HepG2 (cell line): ENCODE data around the gene SDK1. TPM values are rescaled to one million over a fixed set of nuclear protein-coding genes. Genes with fewer than 3 reads are reported as not detected.

ENCODE experiments used
- ATAC-seq: fragments of 200-7000 bp; cut with Tn5 transposase; 3 replicates; pipeline ENCODE4 v1.9.1; 2020; ENCODE audit warnings: mild to moderate bottlenecking, moderate library complexity
- BruUV-seq: library from RNA; stranded (reverse); fragments of 400-500 nt; replicated peaks from 2 replicates; lab custom pipeline; 2021; lab: Mats Ljungman, UMichigan
- CTCF ChIA-PET: fragments of 300-600 bp; formaldehyde crosslinking; extraction: SDS; loops from one replicate; lab custom pipeline; 2021; ENCODE audit warnings: low total read pairs, inconsistent platforms, low intra/inter-chr PET ratio; lab: Yijun Ruan, JAX
- POLR2A ChIA-PET: fragments of 350-600 bp; sonication (Branson Sonifier 250); formaldehyde crosslinking; loops from one replicate; lab custom pipeline; 2020; ENCODE audit warnings: antibody characterized with exemption, inconsistent platforms; lab: Yijun Ruan, JAX
- DNase-seq: peaks from one replicate; pipeline ENCODE4 v3.0.0-alpha.2; 2015; ENCODE audit warnings: low spot score
- FAIRE-seq: peaks from 3 replicates; lab custom pipeline; 2011; peaks lifted over from hg19 to GRCh38; lab: Jason Lieb, UNC
- H2AFZ ChIP-seq: one replicate; pipeline ENCODE4 v1.6.1; 2011; ENCODE audit warnings: low read length, inconsistent platforms
- H3K27ac ChIP-seq: fragments of 300-600 bp; 3 replicates; pipeline ENCODE4 v1.8.0; 2011; ENCODE audit warnings: mixed run types, mild to moderate bottlenecking, mixed read lengths, low read length, inconsistent platforms; ENCODE audit not compliant: insufficient read depth; ENCODE audit errors: extremely low read length
- H3K27me3 ChIP-seq, 2 experiments: fragments of 200-600 bp in 1 of 2; 2 replicates in 1 of 2; 3 replicates in 1 of 2; pipeline versions ENCODE4 v1.6.0 to v1.8.0; 2011; ENCODE audit warnings: low read length in 2 of 2, mild to moderate bottlenecking in 2 of 2, moderate library complexity in 2 of 2, inconsistent platforms in 1 of 2; ENCODE audit not compliant: insufficient read depth in 2 of 2, control insufficient read depth in 1 of 2
- H3K36me3 ChIP-seq, 2 experiments: fragments of 200-600 bp in 1 of 2; replicated peaks in 1 of 2; 2 replicates in 1 of 2; 3 replicates in 1 of 2; pipeline versions ENCODE4 v1.5.1 to v1.8.0; 2011; ENCODE audit warnings: low read length in 2 of 2, inconsistent platforms in 1 of 2; ENCODE audit not compliant: insufficient read depth in 2 of 2, control insufficient read depth in 1 of 2
- H3K4me1 ChIP-seq: 2 replicates; pipeline ENCODE4 v1.5.1; 2012; ENCODE audit warnings: low read length, inconsistent platforms; ENCODE audit not compliant: insufficient read depth
- H3K4me2 ChIP-seq: 2 replicates; pipeline ENCODE4 v1.6.0; 2011; ENCODE audit warnings: low read depth, low read length, inconsistent platforms
- H3K4me3 ChIP-seq, 3 experiments: fragments of 200-600 bp in 1 of 3; sonication (generic), shearing (Covaris generic) in 1 of 3; replicated peaks in 1 of 3; 2 replicates each; pipeline ENCODE4 v1.5.1; 2011 to 2016; ENCODE audit warnings: low read length in 3 of 3, inconsistent platforms in 2 of 3, low read depth in 2 of 3, mild to moderate bottlenecking in 2 of 3, control low read depth in 1 of 3, mixed read lengths in 1 of 3; ENCODE audit not compliant: insufficient read depth in 1 of 3
- H3K79me2 ChIP-seq: one replicate; pipeline ENCODE4 v1.6.1; 2011; ENCODE audit warnings: low read length, inconsistent platforms; ENCODE audit not compliant: insufficient read depth
- H3K9ac ChIP-seq: 2 replicates; pipeline ENCODE4 v1.6.0; 2011; ENCODE audit warnings: mild to moderate bottlenecking, low read depth, low read length, inconsistent platforms; ENCODE audit not compliant: insufficient read depth
- H3K9me3 ChIP-seq: 2 replicates; pipeline ENCODE4 v1.5.1; 2012; ENCODE audit warnings: mild to moderate bottlenecking, low read length
- H4K20me1 ChIP-seq: 2 replicates; pipeline ENCODE4 v1.6.0; 2011; ENCODE audit warnings: inconsistent platforms, mild to moderate bottlenecking, low read length, moderate library complexity; ENCODE audit not compliant: insufficient read depth
- ATF2 ChIP-seq: sonication (generic); formaldehyde crosslinking; IDR thresholded peaks from 2 replicates; pipeline ENCODE4 v1.4.0; 2020; ENCODE audit warnings: missing genetic modification reagents
- ESRRA ChIP-seq: sonication (generic); formaldehyde crosslinking; IDR thresholded peaks from 2 replicates; pipeline ENCODE4 v1.5.1; 2020; ENCODE audit warnings: mild to moderate bottlenecking, low read depth, missing genetic modification reagents
- ISL2 ChIP-seq: sonication (generic); formaldehyde crosslinking; IDR thresholded peaks from 2 replicates; pipeline ENCODE4 v1.5.0; 2020; ENCODE audit warnings: missing genetic modification reagents
- MLX ChIP-seq: IDR thresholded peaks from 2 replicates; pipeline ENCODE4 v1.6.1; 2016
- PBX3 ChIP-seq: sonication (generic); formaldehyde crosslinking; IDR thresholded peaks from 2 replicates; pipeline ENCODE4 v1.8.1; 2023; ENCODE audit warnings: missing genetic modification reagents, inconsistent platforms, borderline replicate concordance
- PRDM10 ChIP-seq: sonication (generic); formaldehyde crosslinking; IDR thresholded peaks from 2 replicates; pipeline ENCODE4 v1.4.0; 2020; ENCODE audit warnings: low read depth, missing genetic modification reagents
- RAD51 ChIP-seq: fragments of 450-650 bp; IDR thresholded peaks from 2 replicates; pipeline ENCODE4 v1.6.1; 2016; ENCODE audit warnings: borderline replicate concordance
- RBFOX2 ChIP-seq: fragments of 200-400 bp; formaldehyde crosslinking; IDR thresholded peaks from 2 replicates; pipeline ENCODE4 v1.6.1; 2017; ENCODE audit warnings: low read depth, mild to moderate bottlenecking, low read length
- WIZ ChIP-seq: sonication (generic); formaldehyde crosslinking; IDR thresholded peaks from 2 replicates; pipeline ENCODE4 v1.5.1; 2020; ENCODE audit warnings: mild to moderate bottlenecking, missing genetic modification reagents
- ZMAT5 ChIP-seq: sonication (generic); formaldehyde crosslinking; IDR thresholded peaks from 2 replicates; pipeline ENCODE4 v1.5.0; 2020; ENCODE audit warnings: mild to moderate bottlenecking, low read depth, missing genetic modification reagents, borderline replicate concordance
- ZNF12 ChIP-seq: sonication (generic); formaldehyde crosslinking; IDR thresholded peaks from 2 replicates; pipeline ENCODE4 v1.5.0; 2020; ENCODE audit warnings: missing genetic modification reagents
- WGBS: methylation state at CpG from one replicate; pipeline ENCODE4 v1.1.6; 2017; ENCODE audit warnings: low lambda C conversion rate; 5-methylcytosine and 5-hydroxymethylcytosine counted together
- in situ Hi-C: cut with HindIII; loops from 2 replicates; pipeline ENCODE4 v1.10.0; 2017; ENCODE audit warnings: low pct_unique_long_range_greater_than_20kb; ENCODE audit not compliant: extremely low pct_ligation_motif_present
- intact Hi-C: fragments of 100-400 bp; cut with micrococcal nuclease; formaldehyde crosslinking; loops from one replicate; pipeline ENCODE4 v1.10.0; 2022; ENCODE audit not compliant: unreplicated experiment
- polyA plus RNA-seq, 8 experiments: library from polyadenylated mRNA; depleted of rRNA in 3 of 8; stranded (reverse) in 7 of 8; unstranded in 1 of 8; fragments of >200 nt; fragmentation: Illumina TruSeq in 4 of 8; extraction: Trizol in 4 of 8; gene quantifications; 2 replicates each; pipeline versions ENCODE4 v1.2.1 to v1.2.3, GENCODE V29; 2011 to 2016; ENCODE audit warnings: low read depth in 4 of 8, missing spikeins in 1 of 8, mixed read lengths in 1 of 8; ENCODE audit not compliant: insufficient read depth in 1 of 8
- total RNA-seq, 5 experiments: library from RNA; depleted of rRNA; stranded (reverse); fragments of >200 nt; fragmentation: Illumina TruSeq; extraction: Trizol; gene quantifications; 2 replicates each; pipeline ENCODE4 v1.2.3, GENCODE V29; 2016; ENCODE audit warnings: low read depth in 1 of 5

Gene SDK1
- total and polyA plus RNA-seq, 2 of the 13 experiments (the other 11 are each of a cell fraction or from before 2014, with no cell fraction given), result 0.35 to 2.4 TPM

GRCh38 chr7:3979611-3980299 lies 678.7 kb downstream of the SDK1 start:
- H3K9me3 ChIP-seq, result no peaks in the 10 kb centered on the region
- TF ChIP-seq ATF2 (no peak), WIZ (no peak), RAD51 (no peak), MLX (CRISPR knock-in tag) (no peak)
- TF ChIP-seq, all 625 proteins: peak for 0
- ChIA-PET POLR2A (no interaction called here), CTCF (no interaction called here)
- Histone ChIP-seq H2AFZ (no peak overlapping the region), H3K27me3 (no peaks in the 10 kb centered on the region), H3K79me2 (no peaks in the 10 kb centered on the region), H3K27ac (no peak overlapping the region), H3K36me3 (no peaks in the 10 kb centered on the region), H3K4me3 (no peak overlapping the region), H3K4me2 (no peak overlapping the region), H4K20me1 (no peaks in the 10 kb centered on the region), H3K9ac (no peak overlapping the region), H3K4me1 (no peaks in the 10 kb centered on the region)
- BruUV-seq, result no TSS peak
- ATAC-seq, result no peak
- 89% methylated on average over 5 of the region's 5 CpGs for WGBS
- no peak for FAIRE-seq
- no peak for DNase-seq
- intact Hi-C loops (no loop called here), in situ Hi-C loops (no loop called here)

GRCh38 chr7:3980300-3980643 lies 679.2 kb downstream of the SDK1 start:
- ATAC-seq (no peak), DNase-seq (peak; percentile 15), FAIRE-seq (no peak)
- H4K20me1 ChIP-seq, result no peaks in the 10 kb centered on the region
- WGBS, result 84% methylated on average over 4 of the region's 4 CpGs
- no peak overlapping the region for H3K9ac ChIP-seq
- H3K9me3 ChIP-seq, result no peaks in the 10 kb centered on the region
- ChIA-PET CTCF (no interaction called here), POLR2A (no interaction called here)
- no peak overlapping the region for H2AFZ ChIP-seq
- no peak overlapping the region for H3K27ac ChIP-seq
- no peak overlapping the region for H3K4me2 ChIP-seq
- H3K79me2 ChIP-seq, result no peaks in the 10 kb centered on the region
- H3K4me1 ChIP-seq, result no peaks in the 10 kb centered on the region
- no peaks in the 10 kb centered on the region for H3K36me3 ChIP-seq
- H3K27me3 ChIP-seq, result no peaks in the 10 kb centered on the region
- intact Hi-C loops, result no loop called here
- BruUV-seq, result no TSS peak
- in situ Hi-C loops, result no loop called here
- no peak overlapping the region for H3K4me3 ChIP-seq
- TF ChIP-seq ZMAT5 (CRISPR knock-in tag) (no peak), ISL2 (CRISPR knock-in tag) (no peak), ESRRA (CRISPR knock-in tag) (no peak), ZNF12 (CRISPR knock-in tag) (no peak), RBFOX2 (no peak), PRDM10 (CRISPR knock-in tag) (no peak), PBX3 (CRISPR knock-in tag) (no peak)
